Measurements from ENCODE around the gene MSANTD3.
"Not testable (repeated sequence)": the region's sequence is repeated elsewhere in the genome, so short reads cannot be mapped to it uniquely, and the experiment has no call there.

The MSANTD3 gene

GRCh38 chr9:100426530-100427365, at the start of gene MSANTD3:
Gene MSANTD3, plus strand, starts transcription at chr9:100427143. Its CDS starts 14,796 bp downstream, at chr9:100441939.
- DNase-seq (ENCODE audit: low read depth, low spot score): no peak

GRCh38 chr9:100379862-100380261, 47.1 kb upstream of the MSANTD3 start:
- no peak for DNase-seq (ENCODE audit: low read depth, low spot score)

GRCh38 chr9:100392989-100393388, 34.0 kb upstream of the MSANTD3 start:
- DNase-seq (ENCODE audit: low read depth, low spot score): not testable (repeated sequence)

GRCh38 chr9:100394032-100394695, 32.8 kb upstream of the MSANTD3 start:
- no peak for DNase-seq (ENCODE audit: low read depth, low spot score)

GRCh38 chr9:100394816-100395215, 32.1 kb upstream of the MSANTD3 start:
- DNase-seq (ENCODE audit: low read depth, low spot score): no peak

GRCh38 chr9:100396769-100397168, 30.2 kb upstream of the MSANTD3 start:
- DNase-seq (ENCODE audit: low read depth, low spot score): no peak

GRCh38 chr9:100397529-100398266, 29.2 kb upstream of the MSANTD3 start:
- DNase-seq (ENCODE audit: low read depth, low spot score): no peak

GRCh38 chr9:100401042-100401441, 25.9 kb upstream of the MSANTD3 start:
- no peak for DNase-seq (ENCODE audit: low read depth, low spot score)

- no peak for DNase-seq (ENCODE audit: low read depth, low spot score)
Observed at GRCh38 chr9:100406962-100407361, 20.0 kb upstream of the MSANTD3 start.

GRCh38 chr9:100408546-100409175, 18.3 kb upstream of the MSANTD3 start:
- DNase-seq (ENCODE audit: low read depth, low spot score): no peak

GRCh38 chr9:100409176-100409556, 17.8 kb upstream of the MSANTD3 start:
- DNase-seq (ENCODE audit: low read depth, low spot score): no peak

- DNase-seq (ENCODE audit: low read depth, low spot score): peak; percentile 75
Observed at GRCh38 chr9:100411472-100412283, 15.3 kb upstream of the MSANTD3 start.

GRCh38 chr9:100413839-100414420, 13.0 kb upstream of the MSANTD3 start:
- DNase-seq (ENCODE audit: low read depth, low spot score): no peak

- no peak for DNase-seq (ENCODE audit: low read depth, low spot score)
Observed at GRCh38 chr9:100417815-100418214, 9.1 kb upstream of the MSANTD3 start.

GRCh38 chr9:100419166-100419565, 7.8 kb upstream of the MSANTD3 start:
- no peak for DNase-seq (ENCODE audit: low read depth, low spot score)

GRCh38 chr9:100421116-100421515, 5.8 kb upstream of the MSANTD3 start:
- DNase-seq (ENCODE audit: low read depth, low spot score): not testable (repeated sequence)

GRCh38 chr9:100425758-100426157, 1.2 kb upstream of the MSANTD3 start:
- no peak for DNase-seq (ENCODE audit: low read depth, low spot score)

GRCh38 chr9:100426189-100426529, 784 bp upstream of the MSANTD3 start:
- DNase-seq (ENCODE audit: low read depth, low spot score): no peak

GRCh38 chr9:100427366-100428263, 672 bp downstream of the MSANTD3 start:
- DNase-seq (ENCODE audit: low read depth, low spot score): no peak
